GM12878 (cell line): Measurements from ENCODE around the gene CASS4. TPM values are rescaled to one million over a fixed set of nuclear protein-coding genes. Genes with fewer than 3 reads are reported as not detected.

ENCODE experiments used
- ATAC-seq: fragments of 200-7000 bp; cut with Tn5 transposase; 3 replicates; pipeline ENCODE4 v1.9.1; 2020; ENCODE audit warnings: mild to moderate bottlenecking, moderate library complexity
- BruUV-seq: library from RNA; stranded (reverse); fragments of 400-500 nt; replicated peaks from 2 replicates; lab custom pipeline; 2021; lab: Mats Ljungman, UMichigan
- CTCF ChIA-PET: fragments of 300-600 bp; sonication (Branson Sonifier 250); formaldehyde crosslinking; extraction: SDS; loops from one replicate; lab custom pipeline; 2021; ENCODE audit warnings: inconsistent platforms; lab: Yijun Ruan, JAX
- POLR2A ChIA-PET: fragments of 350-600 bp; formaldehyde crosslinking; extraction: SDS; loops from one replicate; lab custom pipeline; 2021; ENCODE audit warnings: inconsistent platforms; lab: Charles Lee
- RAD21 ChIA-PET: fragments of 300-600 bp; sonication (Branson Sonifier 250); formaldehyde crosslinking; loops from one replicate; lab custom pipeline; 2023; ENCODE audit warnings: antibody characterized with exemption; ENCODE audit not compliant: unreplicated experiment; lab: Charles Lee
- SMC1A ChIA-PET: fragments of 300-600 bp; sonication (Branson Sonifier 250); formaldehyde crosslinking; loops from one replicate; lab custom pipeline; 2023; ENCODE audit not compliant: unreplicated experiment, uncharacterized antibody; lab: Charles Lee
- DNase-seq: peaks from one replicate; pipeline ENCODE4 v3.0.0-alpha.2; 2011; ENCODE audit warnings: low read depth, low spot score
- FAIRE-seq: peaks from 3 replicates; lab custom pipeline; 2011; peaks lifted over from hg19 to GRCh38; lab: Jason Lieb, UNC
- H2AFZ ChIP-seq: 2 replicates; pipeline ENCODE4 v1.6.0; 2011; ENCODE audit warnings: low read depth, low read length, control low read depth; ENCODE audit not compliant: control insufficient read depth
- H3K27ac ChIP-seq: 2 replicates; pipeline ENCODE4 v1.5.1; 2011; ENCODE audit warnings: control low read depth; ENCODE audit not compliant: control insufficient read depth, insufficient read depth
- H3K27me3 ChIP-seq, 2 experiments: replicated peaks in 1 of 2; 2 replicates each; pipeline versions ENCODE4 v1.6.0 to v1.6.1; 2011; ENCODE audit warnings: low read length in 1 of 2; ENCODE audit not compliant: control insufficient read depth in 2 of 2, insufficient read depth in 2 of 2
- H3K36me3 ChIP-seq, 2 experiments: 2 replicates each; pipeline ENCODE4 v1.5.1; 2011; ENCODE audit warnings: low read length in 1 of 2; ENCODE audit not compliant: control insufficient read depth in 2 of 2, insufficient read depth in 2 of 2
- H3K4me1 ChIP-seq: 2 replicates; pipeline ENCODE4 v1.6.1; 2011; ENCODE audit warnings: mild to moderate bottlenecking, low read length, moderate library complexity, mixed read lengths; ENCODE audit not compliant: control insufficient read depth, insufficient read depth
- H3K4me2 ChIP-seq: 2 replicates; pipeline ENCODE4 v1.6.0; 2011; ENCODE audit warnings: control low read depth; ENCODE audit not compliant: control insufficient read depth, insufficient read depth
- H3K4me3 ChIP-seq: fragments of 200-600 bp; sonication (generic); 2 replicates; pipeline ENCODE4 v1.5.1; 2016
- H3K79me2 ChIP-seq: 2 replicates; pipeline ENCODE4 v1.6.0; 2011; ENCODE audit warnings: low read length; ENCODE audit not compliant: control insufficient read depth, insufficient read depth
- H3K9ac ChIP-seq: 2 replicates; pipeline ENCODE4 v1.8.0; 2011; ENCODE audit warnings: low read length, control low read depth, mixed read lengths; ENCODE audit not compliant: control insufficient read depth, insufficient read depth
- H3K9me3 ChIP-seq: replicated peaks from 3 replicates; pipeline ENCODE4 v1.5.1; 2011; ENCODE audit warnings: mild to moderate bottlenecking, low read length; ENCODE audit not compliant: control insufficient read depth, insufficient read depth
- H4K20me1 ChIP-seq: 2 replicates; pipeline ENCODE4 v1.6.0; 2011; ENCODE audit not compliant: control insufficient read depth, insufficient read depth
- EGR1 ChIP-seq, 2 experiments: IDR thresholded peaks; 1 replicate in 1 of 2; 2 replicates in 1 of 2; pipeline ENCODE4 v1.6.1; 2011 to 2012; ENCODE audit warnings: low read depth in 2 of 2, low read length in 2 of 2, borderline replicate concordance in 1 of 2, mild to moderate bottlenecking in 1 of 2, moderate library complexity in 1 of 2
- JUND ChIP-seq: IDR thresholded peaks from 2 replicates; pipeline ENCODE4 v1.6.1; 2012; ENCODE audit warnings: low read depth, mild to moderate bottlenecking, low read length, improper control_type of control experiment, moderate library complexity
- NBN ChIP-seq: fragments of 450-650 bp; IDR thresholded peaks from 2 replicates; pipeline ENCODE4 v1.6.1; 2016
- SMAD1 ChIP-seq: fragments of 450-650 bp; IDR thresholded peaks from 2 replicates; pipeline ENCODE4 v1.6.1; 2018; ENCODE audit warnings: mild to moderate bottlenecking, low read depth; ENCODE audit not compliant: partially characterized antibody
- WGBS: methylation state at CpG from one replicate; pipeline ENCODE4 v1.1.6; 2016; ENCODE audit warnings: low lambda C conversion rate; ENCODE audit not compliant: insufficient replicate concordance, insufficient coverage; ENCODE audit errors: missing lambda C conversion rate; 5-methylcytosine and 5-hydroxymethylcytosine counted together
- in situ Hi-C: fragments of 300-500 bp; cut with MboI; formaldehyde crosslinking; loops from 9 replicates; pipeline ENCODE4 v1.14.3; 2018; ENCODE audit warnings: mixed read lengths
- intact Hi-C: fragments of 100-400 bp; cut with micrococcal nuclease; formaldehyde crosslinking; loops from one replicate; pipeline ENCODE4 v1.14.2; 2022; ENCODE audit not compliant: unreplicated experiment
- polyA plus RNA-seq, 11 experiments: library from polyadenylated mRNA; depleted of rRNA in 4 of 11; unstranded in 6 of 11; stranded (reverse) in 5 of 11; fragments of >200 nt; fragmentation: Nextera tagmentation in 4 of 11; fragmentation: Illumina TruSeq in 1 of 11; extraction: Ambion mirVana in 4 of 11; extraction: Trizol in 1 of 11; gene quantifications; 1 replicate in 1 of 11; 2 replicates in 10 of 11; pipeline versions ENCODE4 v1.2.1 to v1.2.3, GENCODE V29; 2011 to 2016; ENCODE audit warnings: inconsistent platforms in 2 of 11, missing spikeins in 2 of 11, low read depth in 1 of 11
- total RNA-seq, 4 experiments: library from RNA; depleted of rRNA in 3 of 4; stranded (reverse); fragments of >200 nt in 3 of 4; fragmentation: Illumina TruSeq in 1 of 4; extraction: Trizol in 1 of 4; gene quantifications; 2 replicates each; pipeline versions ENCODE4 v1.2.1 to v1.2.3, GENCODE V29; 2013 to 2021
- TF ChIP-seq, protein P1 (sequence below): fragments of 450-650 bp; IDR thresholded peaks from 2 replicates; pipeline ENCODE4 v1.6.1; 2018; ENCODE audit warnings: mild to moderate bottlenecking, low read depth, moderate library complexity; ENCODE audit not compliant: partially characterized antibody

CASS4 gene
- total and polyA plus RNA-seq, 10 of the 15 experiments (the other 5 are each of a cell fraction or from before 2014, with no cell fraction given) = 0.04 to 0.24 (median 0.11) TPM; not detected in 1

DNA sequence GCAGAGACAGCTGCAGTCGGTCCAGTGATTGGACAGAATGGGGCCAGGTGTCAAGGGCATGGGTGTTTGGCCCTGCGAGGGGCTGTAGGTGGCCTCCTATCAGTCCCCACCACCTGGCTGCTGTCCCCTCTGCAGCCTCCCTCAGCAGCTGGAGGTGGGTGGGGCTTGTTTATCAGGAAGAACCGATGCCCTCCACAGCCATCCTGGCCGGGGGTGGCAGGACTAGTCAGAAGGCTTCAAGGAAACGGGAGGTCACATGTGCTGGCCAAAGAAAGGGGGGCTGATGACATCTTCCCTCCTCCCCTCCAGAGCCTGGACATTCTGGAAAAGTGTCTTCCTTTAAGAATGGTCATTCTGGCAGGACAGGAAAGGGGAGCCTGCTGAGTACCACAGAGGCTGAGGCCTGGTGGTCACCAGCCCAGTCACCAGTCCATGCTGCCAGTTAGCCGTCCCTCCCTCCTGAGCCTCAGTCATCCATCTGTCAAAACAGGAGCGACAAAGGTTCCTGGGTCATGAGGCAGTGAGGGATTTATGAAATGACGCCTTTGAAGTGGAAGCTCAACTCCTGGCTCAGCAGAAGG lies 49.1 kb upstream of the CASS4 start:
- Histone ChIP-seq H3K79me2 (no peaks in the 10 kb centered on the region), H3K27me3 (no peaks in the 10 kb centered on the region), H2AFZ (no peak overlapping the region), H3K27ac (no peak overlapping the region), H3K9ac (no peak overlapping the region), H3K4me2 (no peak overlapping the region), H3K36me3 (no peaks in the 10 kb centered on the region), H4K20me1 (no peaks in the 10 kb centered on the region), H3K4me1 (no peaks in the 10 kb centered on the region), H3K4me3 (no peak overlapping the region), H3K9me3 (no peaks in the 10 kb centered on the region)
- in situ Hi-C loops = no loop called here
- TF ChIP-seq EGR1 (IDR thresholded peaks at IDR 0.05; ENCODE audit: borderline replicate concordance in 1 of 2, low read depth in 2 of 2, low read length in 2 of 2) (no peak), JUND (no peak), SMAD1 (no peak), NBN (no peak)
- TF ChIP-seq, protein P1, sequence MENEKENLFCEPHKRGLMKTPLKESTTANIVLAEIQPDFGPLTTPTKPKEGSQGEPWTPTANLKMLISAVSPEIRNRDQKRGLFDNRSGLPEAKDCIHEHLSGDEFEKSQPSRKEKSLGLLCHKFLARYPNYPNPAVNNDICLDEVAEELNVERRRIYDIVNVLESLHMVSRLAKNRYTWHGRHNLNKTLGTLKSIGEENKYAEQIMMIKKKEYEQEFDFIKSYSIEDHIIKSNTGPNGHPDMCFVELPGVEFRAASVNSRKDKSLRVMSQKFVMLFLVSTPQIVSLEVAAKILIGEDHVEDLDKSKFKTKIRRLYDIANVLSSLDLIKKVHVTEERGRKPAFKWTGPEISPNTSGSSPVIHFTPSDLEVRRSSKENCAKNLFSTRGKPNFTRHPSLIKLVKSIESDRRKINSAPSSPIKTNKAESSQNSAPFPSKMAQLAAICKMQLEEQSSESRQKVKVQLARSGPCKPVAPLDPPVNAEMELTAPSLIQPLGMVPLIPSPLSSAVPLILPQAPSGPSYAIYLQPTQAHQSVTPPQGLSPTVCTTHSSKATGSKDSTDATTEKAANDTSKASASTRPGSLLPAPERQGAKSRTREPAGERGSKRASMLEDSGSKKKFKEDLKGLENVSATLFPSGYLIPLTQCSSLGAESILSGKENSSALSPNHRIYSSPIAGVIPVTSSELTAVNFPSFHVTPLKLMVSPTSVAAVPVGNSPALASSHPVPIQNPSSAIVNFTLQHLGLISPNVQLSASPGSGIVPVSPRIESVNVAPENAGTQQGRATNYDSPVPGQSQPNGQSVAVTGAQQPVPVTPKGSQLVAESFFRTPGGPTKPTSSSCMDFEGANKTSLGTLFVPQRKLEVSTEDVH = no peak
- ChIA-PET RAD21 (no interaction called here), CTCF (no interaction called here), SMC1A (interaction anchor here (0.7 kb wide), 1 partner anchor 14 kb away, joined by 3 read pairs; no protein-coding TSS in a partner anchor), POLR2A (no interaction called here)
- FAIRE-seq (no peak), ATAC-seq (no peak), DNase-seq (no peak)
- WGBS = 47% methylated on average over 8 of the region's 8 CpGs
- BruUV-seq = no TSS peak
- intact Hi-C loops = no loop called here
